D721Med (cell line): Measurements from ENCODE around the gene POLE.

Source experiments
- DNase-seq: peaks from one replicate; pipeline ENCODE4 v3.0.0; 2011; ENCODE audit warnings: low spot score; ENCODE audit not compliant: insufficient read length
- FAIRE-seq: peaks from 2 replicates; lab custom pipeline; 2011; peaks lifted over from hg19 to GRCh38; lab: Jason Lieb, UNC
- TF ChIP-seq, protein P1 (sequence below): IDR thresholded peaks from 2 replicates; pipeline ENCODE4 v1.5.1; 2012; ENCODE audit warnings: mild to moderate bottlenecking, control low read depth; ENCODE audit not compliant: insufficient read depth; ENCODE audit errors: missing control alignments

The POLE gene

DNA sequence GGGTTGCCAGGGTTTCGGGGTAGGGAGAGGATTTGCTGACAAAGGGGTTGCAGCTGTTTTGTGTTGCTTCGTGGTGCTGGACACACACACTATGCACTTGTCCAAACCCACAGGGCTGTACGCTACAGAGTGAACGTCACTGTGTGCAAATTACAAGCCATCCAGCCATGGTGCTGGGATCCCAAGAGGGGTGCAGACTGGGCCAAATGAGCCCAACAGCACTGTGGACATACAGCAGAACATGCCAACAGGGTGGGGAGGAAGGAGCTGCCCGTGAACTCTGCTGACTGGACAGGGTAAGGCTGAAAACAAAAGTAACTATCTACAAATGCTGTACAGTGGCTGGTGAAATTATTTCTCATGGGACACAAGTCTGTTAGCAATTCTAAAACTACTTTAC is 25.2 kb downstream of the POLE start:
- FAIRE-seq: no peak
- no peak for DNase-seq

GRCh38 chr12:132660996-132661395 is 26.1 kb downstream of the POLE start:
- no peak for FAIRE-seq
- DNase-seq: no peak
- TF ChIP-seq, protein P1, sequence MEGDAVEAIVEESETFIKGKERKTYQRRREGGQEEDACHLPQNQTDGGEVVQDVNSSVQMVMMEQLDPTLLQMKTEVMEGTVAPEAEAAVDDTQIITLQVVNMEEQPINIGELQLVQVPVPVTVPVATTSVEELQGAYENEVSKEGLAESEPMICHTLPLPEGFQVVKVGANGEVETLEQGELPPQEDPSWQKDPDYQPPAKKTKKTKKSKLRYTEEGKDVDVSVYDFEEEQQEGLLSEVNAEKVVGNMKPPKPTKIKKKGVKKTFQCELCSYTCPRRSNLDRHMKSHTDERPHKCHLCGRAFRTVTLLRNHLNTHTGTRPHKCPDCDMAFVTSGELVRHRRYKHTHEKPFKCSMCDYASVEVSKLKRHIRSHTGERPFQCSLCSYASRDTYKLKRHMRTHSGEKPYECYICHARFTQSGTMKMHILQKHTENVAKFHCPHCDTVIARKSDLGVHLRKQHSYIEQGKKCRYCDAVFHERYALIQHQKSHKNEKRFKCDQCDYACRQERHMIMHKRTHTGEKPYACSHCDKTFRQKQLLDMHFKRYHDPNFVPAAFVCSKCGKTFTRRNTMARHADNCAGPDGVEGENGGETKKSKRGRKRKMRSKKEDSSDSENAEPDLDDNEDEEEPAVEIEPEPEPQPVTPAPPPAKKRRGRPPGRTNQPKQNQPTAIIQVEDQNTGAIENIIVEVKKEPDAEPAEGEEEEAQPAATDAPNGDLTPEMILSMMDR: no peak

More for the DNA sequence above, 25.2 kb downstream of the POLE start:
- TF ChIP-seq, protein P1: no peak

DNA sequence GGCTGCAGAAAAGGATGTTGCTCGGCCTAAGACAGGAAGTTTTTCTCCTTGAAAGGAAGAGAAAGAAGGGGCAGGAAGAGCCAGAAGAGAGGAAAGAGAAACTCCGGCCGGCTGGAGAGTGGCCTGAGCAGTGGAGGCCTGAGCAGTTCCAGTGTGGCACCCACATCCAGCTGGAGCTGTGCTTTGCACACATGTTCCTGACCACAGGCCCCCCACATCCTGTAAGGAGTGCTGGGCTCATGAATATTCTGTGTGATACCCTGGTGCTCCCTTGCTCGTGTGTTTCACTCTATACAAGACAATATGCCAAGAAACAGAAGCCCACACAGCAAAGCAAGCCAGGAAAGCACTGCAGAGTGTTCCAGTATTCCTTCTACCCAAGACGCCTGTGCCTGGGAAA is 27.1 kb downstream of the POLE start:
- TF ChIP-seq, protein P1: no peak
- FAIRE-seq (no peak), DNase-seq (no peak)

DNA sequence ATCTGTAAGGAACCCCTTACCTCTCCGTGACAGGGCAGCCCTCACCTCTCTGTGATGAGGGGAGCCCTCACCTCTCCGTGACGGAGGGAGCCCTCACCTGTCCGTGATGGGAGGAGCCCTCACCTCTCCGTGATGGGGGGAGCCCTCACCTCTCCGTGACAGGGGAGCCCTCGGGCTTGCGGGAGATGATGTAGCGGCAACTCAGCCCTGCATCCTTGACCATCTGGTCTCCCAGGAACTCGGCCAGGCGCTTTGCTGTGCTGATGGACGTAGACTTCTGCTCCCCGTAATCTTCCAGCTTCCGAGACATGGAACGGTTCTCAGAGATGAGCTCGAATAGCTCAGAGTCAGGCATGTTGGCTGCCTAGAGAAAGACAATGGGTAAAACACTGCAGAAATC is 28.0 kb downstream of the POLE start:
- TF ChIP-seq, protein P1: no peak
- FAIRE-seq: no peak
- no peak for DNase-seq

DNA sequence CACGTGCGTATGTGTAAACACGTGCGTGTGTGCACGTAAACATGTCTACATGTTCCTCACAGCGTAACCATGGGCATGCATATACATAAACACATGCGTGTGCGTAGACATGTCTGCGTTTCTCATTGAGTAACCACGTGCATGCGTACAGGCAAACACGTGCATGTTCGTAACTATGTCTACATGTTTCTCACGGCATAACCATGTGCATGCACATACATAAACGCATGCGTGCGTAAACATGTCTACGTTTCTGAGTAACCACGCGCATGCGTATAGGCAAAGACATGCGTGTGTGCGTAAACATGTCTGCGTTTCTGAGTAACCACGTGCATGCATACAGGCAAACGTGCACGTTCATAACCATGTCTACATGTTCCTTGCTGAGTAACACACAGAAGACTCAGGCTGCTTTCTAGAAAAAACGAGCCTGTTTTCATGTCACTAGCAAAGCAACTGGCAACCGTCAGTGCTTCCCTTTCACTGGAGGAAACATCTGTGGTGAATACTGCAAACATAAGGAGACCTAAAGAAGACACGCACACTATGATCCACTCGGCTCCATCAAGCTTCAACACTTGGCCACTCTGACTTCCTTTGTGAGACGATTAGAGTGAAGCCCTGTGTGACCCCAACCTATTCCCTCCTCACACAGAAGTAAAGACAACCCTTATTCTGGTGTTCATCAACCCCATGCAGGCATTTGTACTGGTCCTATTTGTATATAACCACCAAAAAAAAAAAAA is 28.8 kb downstream of the POLE start:
- FAIRE-seq (no peak), DNase-seq (no peak)
- TF ChIP-seq, protein P1: no peak

DNA sequence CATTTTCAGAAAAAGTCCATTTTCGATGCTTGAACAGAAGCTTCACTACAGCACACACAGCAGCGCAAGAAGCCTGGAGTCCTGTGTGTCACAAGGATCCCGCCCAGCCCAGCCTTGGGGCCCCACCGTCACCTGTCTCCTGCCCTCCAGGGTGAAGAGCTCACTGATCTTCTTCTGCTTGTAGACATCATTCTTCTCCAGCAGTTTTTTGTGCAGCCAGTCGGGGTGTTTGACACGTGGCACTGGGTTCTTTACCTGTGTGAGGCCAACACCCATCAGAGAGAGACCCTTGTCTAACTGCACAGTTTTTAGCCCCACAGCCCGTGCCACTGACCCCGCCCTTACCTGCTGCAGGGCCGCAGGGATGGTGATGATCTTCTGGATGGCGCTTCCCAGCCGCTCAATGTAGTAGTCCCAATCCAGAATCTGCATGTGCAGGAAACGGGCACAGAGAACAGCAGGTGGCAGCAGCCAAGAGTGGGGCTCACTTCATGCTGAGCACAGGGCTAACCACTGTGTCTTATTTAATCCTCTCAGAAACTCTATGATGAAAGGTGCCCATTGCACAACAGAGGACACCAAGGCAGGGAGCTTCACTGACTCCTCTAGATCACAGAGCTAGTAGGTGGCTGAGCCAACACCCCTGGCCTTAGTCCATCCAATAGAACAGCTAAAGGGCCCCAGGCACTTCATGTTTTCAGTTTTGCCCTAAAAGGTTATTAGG is 30.0 kb downstream of the POLE start:
- DNase-seq (no peak), FAIRE-seq (no peak)
- TF ChIP-seq, protein P1: no peak
